ENCODE results near the gene NPEPL1. TPM values are rescaled to one million over a fixed set of nuclear protein-coding genes. Genes with fewer than 3 reads are reported as not detected.

NPEPL1 gene
- total RNA-seq, 2 experiments from 2014 or later: 15.4 to 17.1 TPM

DNA sequence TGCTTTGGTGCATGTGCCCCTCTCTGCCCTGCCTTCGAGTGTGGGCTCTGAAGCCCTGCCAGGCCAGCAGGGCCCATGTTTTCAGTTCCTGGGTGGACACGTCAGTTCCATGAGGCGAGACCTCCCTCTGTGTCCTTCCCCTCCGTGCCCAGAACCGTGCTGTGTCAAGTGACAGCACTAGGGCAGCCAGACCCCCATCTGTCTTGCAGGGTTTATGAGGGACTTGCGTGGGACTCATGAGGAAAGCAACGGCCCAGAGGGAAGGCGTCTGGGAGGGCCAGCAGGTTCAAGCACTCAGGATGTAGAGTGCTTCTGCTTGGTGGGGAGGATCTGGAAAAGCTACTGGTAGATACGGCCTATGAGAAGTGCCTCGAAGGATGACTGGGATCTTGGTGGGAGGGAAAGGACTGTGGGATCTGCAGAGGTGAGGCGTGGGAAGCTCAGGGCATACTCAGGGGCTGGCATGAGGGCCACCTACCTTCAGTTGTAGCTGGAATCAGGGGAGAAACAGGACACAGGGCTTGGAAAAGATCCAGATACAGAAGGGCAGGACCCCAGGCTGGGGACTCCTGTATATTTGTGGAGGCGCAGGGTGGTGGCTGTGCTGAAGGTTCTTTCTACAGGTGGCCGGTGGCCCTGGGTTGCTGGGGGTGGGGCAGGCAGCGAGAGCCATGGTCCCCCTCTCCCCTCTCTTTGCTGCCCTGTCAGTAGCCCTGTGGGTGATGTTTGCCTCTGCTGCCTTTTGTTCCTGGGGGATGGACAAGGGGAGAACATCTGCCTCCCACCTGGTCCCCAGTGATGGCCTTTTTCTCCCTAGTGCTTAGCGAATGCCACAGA is 5.5 kb downstream of the NPEPL1 start:
- no peaks in the 10 kb centered on the region for H3K27me3 Mint-ChIP-seq
- peaks cover 14% of the 10 kb centered on the region for H3K36me3 Mint-ChIP-seq (ENCODE audit: low read depth)
- H3K27ac Mint-ChIP-seq: no peak overlapping the region
- TF ChIP-seq, protein P1, sequence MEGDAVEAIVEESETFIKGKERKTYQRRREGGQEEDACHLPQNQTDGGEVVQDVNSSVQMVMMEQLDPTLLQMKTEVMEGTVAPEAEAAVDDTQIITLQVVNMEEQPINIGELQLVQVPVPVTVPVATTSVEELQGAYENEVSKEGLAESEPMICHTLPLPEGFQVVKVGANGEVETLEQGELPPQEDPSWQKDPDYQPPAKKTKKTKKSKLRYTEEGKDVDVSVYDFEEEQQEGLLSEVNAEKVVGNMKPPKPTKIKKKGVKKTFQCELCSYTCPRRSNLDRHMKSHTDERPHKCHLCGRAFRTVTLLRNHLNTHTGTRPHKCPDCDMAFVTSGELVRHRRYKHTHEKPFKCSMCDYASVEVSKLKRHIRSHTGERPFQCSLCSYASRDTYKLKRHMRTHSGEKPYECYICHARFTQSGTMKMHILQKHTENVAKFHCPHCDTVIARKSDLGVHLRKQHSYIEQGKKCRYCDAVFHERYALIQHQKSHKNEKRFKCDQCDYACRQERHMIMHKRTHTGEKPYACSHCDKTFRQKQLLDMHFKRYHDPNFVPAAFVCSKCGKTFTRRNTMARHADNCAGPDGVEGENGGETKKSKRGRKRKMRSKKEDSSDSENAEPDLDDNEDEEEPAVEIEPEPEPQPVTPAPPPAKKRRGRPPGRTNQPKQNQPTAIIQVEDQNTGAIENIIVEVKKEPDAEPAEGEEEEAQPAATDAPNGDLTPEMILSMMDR (IDR thresholded peaks at IDR 0.05): no peak
- CTCF ChIA-PET: no interaction called here
- intact Hi-C loops (cut with micrococcal nuclease): no loop called here
- POLR2A ChIA-PET: no interaction called here
- no peak overlapping the region for H3K4me3 Mint-ChIP-seq
- no peak for ATAC-seq
- no peaks in the 10 kb centered on the region for H3K9me3 Mint-ChIP-seq
- peaks cover 9% of the 10 kb centered on the region for H3K4me1 Mint-ChIP-seq (ENCODE audit: low read depth)
- DNase-seq: no peak

DNA sequence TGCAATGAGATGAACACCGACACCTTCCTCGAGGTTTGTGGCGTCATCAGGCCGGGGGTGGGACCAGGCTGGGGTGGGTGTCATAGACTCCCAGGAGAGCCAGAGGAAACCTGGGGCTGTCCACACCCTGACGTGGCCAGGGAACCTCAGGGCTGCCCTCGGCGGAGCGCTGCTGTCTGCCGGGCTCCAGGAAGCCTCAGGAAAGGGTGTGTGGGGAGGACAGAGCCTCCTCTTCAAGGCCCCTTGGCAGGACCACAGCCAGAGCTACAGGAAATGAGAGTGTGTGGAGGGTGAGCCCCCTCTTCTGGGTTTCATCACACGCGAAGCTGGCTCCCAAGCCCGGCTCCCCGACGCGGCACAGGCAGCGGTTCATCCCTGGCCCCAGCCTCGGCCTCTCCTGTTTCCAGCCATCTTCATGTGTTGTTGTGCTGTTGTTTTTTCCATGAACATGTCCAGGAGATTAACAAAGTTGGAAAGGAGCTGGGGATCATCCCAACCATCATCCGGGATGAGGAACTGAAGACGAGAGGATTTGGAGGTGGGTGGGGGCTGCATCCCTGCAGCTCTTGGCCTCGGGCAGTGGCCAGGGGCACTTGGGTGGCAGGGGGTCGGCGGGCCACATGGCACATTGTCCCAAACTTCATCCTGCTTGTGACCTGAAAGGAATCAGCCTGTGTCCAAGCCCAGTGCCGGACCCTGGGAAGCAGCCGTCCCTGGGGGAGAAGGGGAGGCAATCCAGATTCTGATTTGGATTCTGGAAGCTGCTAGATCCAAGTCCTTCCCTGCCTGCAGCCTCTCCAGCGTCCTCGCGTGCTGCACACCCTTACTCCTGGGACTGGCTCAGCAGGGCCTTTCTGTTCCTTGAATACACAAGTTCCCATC is 6.4 kb downstream of the NPEPL1 start:
- Mint-ChIP-seq H3K27ac (no peak overlapping the region), H3K27me3 (no peaks in the 10 kb centered on the region), H3K4me1 (ENCODE audit: low read depth) (peaks cover 6% of the 10 kb centered on the region), H3K9me3 (no peaks in the 10 kb centered on the region), H3K36me3 (ENCODE audit: low read depth) (peaks cover 19% of the 10 kb centered on the region), H3K4me3 (no peak overlapping the region)
- no peak for DNase-seq
- TF ChIP-seq, protein P1 (IDR thresholded peaks at IDR 0.05): no peak
- intact Hi-C loops (cut with micrococcal nuclease): no loop called here
- CTCF ChIA-PET: no interaction called here
- POLR2A ChIA-PET: no interaction called here
- no peak for ATAC-seq

DNA sequence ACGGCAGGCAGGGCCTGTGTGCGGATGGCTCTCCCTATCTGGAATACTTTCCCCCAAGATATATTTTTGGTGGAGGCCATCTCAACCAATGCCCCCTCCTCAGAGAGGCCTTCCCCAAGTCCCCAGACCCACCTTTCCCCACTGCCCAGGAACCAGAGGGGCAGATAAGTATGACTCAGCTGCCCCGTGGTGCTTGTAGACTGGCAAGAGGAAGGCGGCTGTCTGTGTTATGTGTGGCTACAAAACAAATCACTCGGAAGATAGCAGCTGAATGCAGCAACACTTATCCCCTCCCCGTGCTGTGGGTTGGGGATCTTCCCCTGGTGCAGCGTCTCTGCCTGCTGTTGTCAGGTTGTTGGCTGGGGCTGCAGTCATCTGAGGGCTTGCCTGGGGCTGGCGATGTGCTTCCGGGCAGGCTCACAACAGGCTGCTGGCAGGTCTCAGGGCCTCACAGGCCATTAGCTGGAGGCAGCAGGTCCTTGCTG is 7.1 kb downstream of the NPEPL1 start:
- Mint-ChIP-seq H3K36me3 (ENCODE audit: low read depth) (peaks cover 21% of the 10 kb centered on the region), H3K4me3 (no peak overlapping the region), H3K9me3 (no peaks in the 10 kb centered on the region), H3K27ac (no peak overlapping the region), H3K4me1 (ENCODE audit: low read depth) (peaks cover 2% of the 10 kb centered on the region), H3K27me3 (no peaks in the 10 kb centered on the region)
- TF ChIP-seq, protein P1 (IDR thresholded peaks at IDR 0.05): no peak
- ChIA-PET POLR2A (interaction anchor here (0.6 to 1.2 kb wide), 2 partner anchors 37 to 49 kb away, joined by 3 read pairs; partner anchors contain the start of gene STX16), CTCF (no interaction called here)
- no peak for ATAC-seq
- intact Hi-C loops (cut with micrococcal nuclease): no loop called here
- no peak for DNase-seq

DNA sequence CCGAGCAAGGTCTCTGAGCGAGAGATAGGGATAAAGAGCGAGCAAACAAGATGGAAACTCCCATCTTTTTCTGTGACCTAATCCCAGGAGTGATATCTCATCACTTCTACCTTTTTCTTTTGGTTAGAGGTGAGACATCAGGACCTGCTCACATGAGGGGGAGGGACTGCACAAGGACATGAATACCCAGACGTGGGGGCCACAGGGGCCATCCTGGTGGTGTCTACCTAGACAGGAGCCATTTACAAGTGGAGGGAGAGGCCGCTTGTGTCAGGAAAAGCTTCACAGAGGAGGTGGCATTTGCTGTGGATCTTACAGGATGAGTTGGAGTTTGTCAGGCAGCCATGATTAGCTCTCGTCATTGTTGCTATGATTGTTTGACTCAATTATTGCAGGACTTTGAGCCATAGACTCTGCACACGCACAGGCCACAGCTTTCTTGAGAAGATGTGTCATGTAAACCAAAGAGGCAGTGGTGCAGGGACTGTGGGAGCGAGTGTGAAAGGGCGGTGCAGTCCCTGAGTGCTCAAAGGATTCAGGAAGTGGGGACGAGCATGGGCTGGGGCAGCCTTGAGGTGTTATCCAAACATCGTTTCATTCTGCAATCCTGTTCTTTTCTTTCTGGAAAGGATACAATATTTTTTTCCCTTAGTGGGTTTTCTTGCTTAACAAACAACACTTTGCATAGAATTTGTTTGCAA is 7.7 kb downstream of the NPEPL1 start:
- DNase-seq: peak; percentile 40
- ATAC-seq: peak; percentile 69
- intact Hi-C loops (cut with micrococcal nuclease): no loop called here

More for the DNA sequence above, 7.7 kb downstream of the NPEPL1 start:
- Mint-ChIP-seq H3K4me1 (ENCODE audit: low read depth) (peaks cover 2% of the 10 kb centered on the region), H3K9me3 (no peaks in the 10 kb centered on the region), H3K36me3 (ENCODE audit: low read depth) (peaks cover 21% of the 10 kb centered on the region), H3K27me3 (no peaks in the 10 kb centered on the region), H3K27ac (peak overlapping the region; percentile 17), H3K4me3 (no peak overlapping the region)
- ChIA-PET CTCF (no interaction called here), POLR2A (interaction anchor here (0.6 to 1.2 kb wide), 2 partner anchors 38 to 49 kb away, joined by 3 read pairs; partner anchors contain the start of gene STX16)
- TF ChIP-seq, protein P1 (IDR thresholded peaks at IDR 0.05): no peak
